Mesodermal cell (in vitro differentiated cells): ENCODE results near the gene POLK. TPM values are rescaled to one million over a fixed set of nuclear protein-coding genes. Genes with fewer than 3 reads are reported as not detected.

ENCODE experiments used
- H3K27ac ChIP-seq: 2 replicates; pipeline ENCODE4 v1.7.0; 2013; ENCODE audit warnings: mild to moderate bottlenecking, low read depth, low read length, moderate library complexity; ENCODE audit not compliant: severe bottlenecking
- H3K36me3 ChIP-seq: 2 replicates; pipeline ENCODE4 v1.7.1; 2013; ENCODE audit warnings: mild to moderate bottlenecking, low read length, moderate library complexity; ENCODE audit not compliant: control insufficient read depth, insufficient read depth
- H3K4me1 ChIP-seq: one replicate; pipeline ENCODE4 v1.7.1; 2013; ENCODE audit warnings: mild to moderate bottlenecking, low read length; ENCODE audit not compliant: insufficient read depth, control insufficient read depth, poor library complexity, severe bottlenecking
- H3K4me3 ChIP-seq: 2 replicates; pipeline ENCODE4 v1.7.0; 2013; ENCODE audit warnings: low read length, control low read depth, mild to moderate bottlenecking; ENCODE audit not compliant: insufficient read depth, poor library complexity, severe bottlenecking; ENCODE audit errors: extremely low read depth
- H3K9me3 ChIP-seq: 2 replicates; pipeline ENCODE4 v1.7.1; 2013; ENCODE audit warnings: mild to moderate bottlenecking, low read length, moderate library complexity; ENCODE audit not compliant: control insufficient read depth
- WGBS, 2 experiments: methylation state at CpG; one replicate each; pipeline ENCODE4 v1.1.5; 2013; ENCODE audit warnings: missing lambda C conversion rate in 2 of 2; ENCODE audit not compliant: insufficient coverage in 2 of 2; 5-methylcytosine and 5-hydroxymethylcytosine counted together
- polyA plus RNA-seq, 2 experiments: library from polyadenylated mRNA; stranded (reverse); fragments of 50-300 nt; gene quantifications; one replicate each; pipeline ENCODE4 v1.2.3, GENCODE V29; 2013

The POLK gene
- polyA plus RNA-seq (2013, experiment 1 of 2) = 11.7 TPM
- polyA plus RNA-seq (2013, experiment 2 of 2) = 15.3 TPM

- Histone ChIP-seq H3K27ac (peak within 1 kb of the TSS; percentile 77), H3K36me3 (peaks cover 8% of the 10 kb centered on the region), H3K4me1 (no peaks in the 10 kb centered on the region), H3K4me3 (peak within 1 kb of the TSS; percentile 95), H3K9me3 (no peaks in the 10 kb centered on the region)
- WGBS, 2 experiments = 1 to 3% methylated on average over 35 to 40 of the region's 71 CpGs
Observed at GRCh38 chr5:75511435-75512382, at the start of gene POLK, which contains the start of gene CERT1. POLK (plus strand) TSS chr5:75511891. CERT1 (minus strand) TSS chr5:75511629; CDS start chr5:75511207, 422 bp downstream.

- H3K36me3 ChIP-seq = peaks cover 7% of the 10 kb centered on the region
- H3K4me1 ChIP-seq = peaks cover 13% of the 10 kb centered on the region
- H3K9me3 ChIP-seq = peaks cover 8% of the 10 kb centered on the region
- H3K27ac ChIP-seq = no peak overlapping the region
- no peak overlapping the region for H3K4me3 ChIP-seq
- WGBS, 2 experiments = 100% methylated on average over 2 of the region's 2 CpGs; no CpG with 5 or more reads in 1 of the 2 experiments
Observed at GRCh38 chr5:75463726-75464125, 48.0 kb upstream of the POLK start.

- Histone ChIP-seq H3K4me3 (no peak overlapping the region), H3K36me3 (peaks cover 6% of the 10 kb centered on the region), H3K4me1 (peaks cover 13% of the 10 kb centered on the region), H3K9me3 (peaks cover 9% of the 10 kb centered on the region), H3K27ac (no peak overlapping the region)
- 75 to 86% methylated on average over 1 of the region's 1 CpG for WGBS, 2 experiments
Observed at GRCh38 chr5:75465480-75465879, 46.2 kb upstream of the POLK start.

- Histone ChIP-seq H3K4me3 (no peak overlapping the region), H3K36me3 (peaks cover 8% of the 10 kb centered on the region), H3K27ac (no peak overlapping the region), H3K4me1 (peaks cover 13% of the 10 kb centered on the region), H3K9me3 (peaks cover 9% of the 10 kb centered on the region)
- WGBS, 2 experiments = 75 to 100% methylated on average over 1 of the region's 6 CpGs
Observed at GRCh38 chr5:75466006-75466716, 45.5 kb upstream of the POLK start.

- Histone ChIP-seq H3K4me3 (no peak overlapping the region), H3K27ac (no peak overlapping the region), H3K9me3 (peaks cover 9% of the 10 kb centered on the region), H3K36me3 (peaks cover 3% of the 10 kb centered on the region), H3K4me1 (peaks cover 13% of the 10 kb centered on the region)
- 100% methylated on average over 2 of the region's 2 CpGs for WGBS, 2 experiments
Observed at GRCh38 chr5:75468593-75468992, 43.1 kb upstream of the POLK start.

GRCh38 chr5:75469017-75469416, 42.7 kb upstream of the POLK start:
- H3K9me3 ChIP-seq = peaks cover 9% of the 10 kb centered on the region
- peaks cover 3% of the 10 kb centered on the region for H3K36me3 ChIP-seq
- no peak overlapping the region for H3K27ac ChIP-seq
- peaks cover 13% of the 10 kb centered on the region for H3K4me1 ChIP-seq
- 77 to 100% methylated on average over 1 of the region's 1 CpG for WGBS, 2 experiments
- no peak overlapping the region for H3K4me3 ChIP-seq

GRCh38 chr5:75471193-75471592, 40.5 kb upstream of the POLK start:
- Histone ChIP-seq H3K4me1 (peaks cover 4% of the 10 kb centered on the region), H3K9me3 (peaks cover 9% of the 10 kb centered on the region), H3K27ac (no peak overlapping the region), H3K4me3 (no peak overlapping the region), H3K36me3 (peaks cover 3% of the 10 kb centered on the region)
- WGBS, 2 experiments = 100% methylated on average over 1 of the region's 2 CpGs; no CpG with 5 or more reads in 1 of the 2 experiments

- Histone ChIP-seq H3K4me3 (no peak overlapping the region), H3K27ac (no peak overlapping the region), H3K4me1 (no peaks in the 10 kb centered on the region), H3K9me3 (peaks cover 9% of the 10 kb centered on the region), H3K36me3 (peaks cover 3% of the 10 kb centered on the region)
- WGBS, 2 experiments = no CpG with 5 or more reads among the region's 1 CpG
Observed at GRCh38 chr5:75472973-75473372, 38.7 kb upstream of the POLK start.

GRCh38 chr5:75473463-75473862, 38.2 kb upstream of the POLK start:
- Histone ChIP-seq H3K27ac (no peak overlapping the region), H3K9me3 (peaks cover 4% of the 10 kb centered on the region), H3K4me3 (no peak overlapping the region), H3K4me1 (no peaks in the 10 kb centered on the region), H3K36me3 (peaks cover 3% of the 10 kb centered on the region)
- 100% methylated on average over 1 of the region's 2 CpGs; no CpG with 5 or more reads in 1 of the 2 experiments for whole genome bisulfite sequencing, 2 experiments

- H3K9me3 ChIP-seq = no peaks in the 10 kb centered on the region
- H3K4me1 ChIP-seq = no peaks in the 10 kb centered on the region
- no peak overlapping the region for H3K27ac ChIP-seq
- 71 to 73% methylated on average over 3 of the region's 4 CpGs for WGBS, 2 experiments
- peaks cover 3% of the 10 kb centered on the region for H3K36me3 ChIP-seq
- H3K4me3 ChIP-seq = no peak overlapping the region
Observed at GRCh38 chr5:75475364-75475763, 36.3 kb upstream of the POLK start.
